ENCODE results near the gene FAM78A.
A peak's percentile ranks its signal among the peaks of the same experiment; 100 is the strongest.
"Not testable (repeated sequence)": the region's sequence is repeated elsewhere in the genome, so short reads cannot be mapped to it uniquely, and the experiment has no call there.

The FAM78A gene

DNA sequence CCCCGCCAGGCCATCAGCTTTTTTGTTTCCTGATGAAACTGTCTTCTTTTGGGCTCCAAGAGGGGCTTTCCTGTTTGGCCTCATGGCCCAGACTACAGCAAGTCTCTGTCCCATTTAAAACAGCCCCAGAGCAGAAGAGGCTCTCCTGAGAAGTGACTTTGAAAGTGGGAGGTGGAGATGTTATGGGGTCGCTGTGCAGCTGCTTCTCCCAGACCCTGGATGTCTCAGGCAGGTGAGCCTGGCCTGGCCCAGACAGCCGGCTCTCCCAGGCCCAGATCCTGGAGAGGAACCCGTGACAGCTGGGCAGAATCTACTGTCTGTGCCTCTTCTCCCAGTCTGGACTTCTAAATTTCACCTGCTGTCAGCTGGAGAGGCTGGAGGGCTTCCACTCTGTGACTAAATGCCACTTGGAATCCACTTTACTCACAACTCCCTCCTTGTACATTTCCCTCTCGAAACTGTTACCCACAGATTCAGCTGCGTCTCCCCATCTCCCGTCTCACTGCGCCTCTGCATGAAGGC is 20.6 kb downstream of the FAM78A start:
- H3K4me3 Mint-ChIP-seq = peak overlapping the region in 2 of 3 experiments; percentile 40 to 41
- H3K27me3 Mint-ChIP-seq (ENCODE audit: low read depth) = peaks cover 6% of the 10 kb centered on the region
- H3K36me3 Mint-ChIP-seq (ENCODE audit: low read depth) = no peaks in the 10 kb centered on the region
- H3K9me3 Mint-ChIP-seq = no peaks in the 10 kb centered on the region
- no peak for TF ChIP-seq CTCF (IDR thresholded peaks at IDR 0.05; ENCODE audit: unreplicated experiment in 3 of 3)
- H3K4me1 Mint-ChIP-seq = peaks cover 30% of the 10 kb centered on the region
- H3K27ac Mint-ChIP-seq = peak overlapping the region; percentile 55 to 80 (median 59)

DNA sequence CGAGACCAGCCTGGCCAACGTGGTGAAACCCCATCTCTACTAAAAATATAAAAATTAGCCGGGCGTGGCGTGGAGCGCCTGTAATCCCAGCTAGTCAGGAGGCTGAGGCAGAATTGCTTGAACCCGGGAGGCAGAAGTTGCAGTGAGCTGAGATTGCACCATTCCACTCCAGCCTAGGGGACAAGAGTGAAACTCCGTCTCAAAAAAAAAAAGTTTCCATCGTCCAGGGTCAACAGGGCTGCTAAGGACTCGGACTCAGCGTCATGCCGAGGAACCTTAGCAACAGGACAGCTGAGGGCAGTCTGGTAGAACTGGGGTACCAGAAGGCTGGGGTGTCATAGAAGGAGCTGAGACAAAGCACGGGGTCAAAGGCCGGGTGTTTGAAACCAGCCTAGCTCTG is 21.7 kb downstream of the FAM78A start:
- Mint-ChIP-seq H3K36me3 (ENCODE audit: low read depth) (no peaks in the 10 kb centered on the region), H3K4me3 (no peak overlapping the region), H3K9me3 (no peaks in the 10 kb centered on the region), H3K27ac (peak overlapping the region; percentile 55 to 79 (median 68)), H3K4me1 (peaks cover 30% of the 10 kb centered on the region), H3K27me3 (ENCODE audit: low read depth) (peaks cover 6% of the 10 kb centered on the region)
- TF ChIP-seq CTCF (IDR thresholded peaks at IDR 0.05; ENCODE audit: unreplicated experiment in 3 of 3) = no peak

- peaks cover 30% of the 10 kb centered on the region for H3K4me1 Mint-ChIP-seq
- peak overlapping the region in 1 of 3 experiments; percentile 39 for H3K4me3 Mint-ChIP-seq
- peak overlapping the region; percentile 55 to 79 (median 68) for H3K27ac Mint-ChIP-seq
- H3K27me3 Mint-ChIP-seq (ENCODE audit: low read depth) = peaks cover 6% of the 10 kb centered on the region
- no peaks in the 10 kb centered on the region for H3K9me3 Mint-ChIP-seq
- H3K36me3 Mint-ChIP-seq (ENCODE audit: low read depth) = no peaks in the 10 kb centered on the region
- TF ChIP-seq CTCF (IDR thresholded peaks at IDR 0.05; ENCODE audit: unreplicated experiment in 3 of 3) = no peak
These were observed 22.3 kb downstream of the FAM78A start for GRCh38 chr9:131253891-131254491.

DNA sequence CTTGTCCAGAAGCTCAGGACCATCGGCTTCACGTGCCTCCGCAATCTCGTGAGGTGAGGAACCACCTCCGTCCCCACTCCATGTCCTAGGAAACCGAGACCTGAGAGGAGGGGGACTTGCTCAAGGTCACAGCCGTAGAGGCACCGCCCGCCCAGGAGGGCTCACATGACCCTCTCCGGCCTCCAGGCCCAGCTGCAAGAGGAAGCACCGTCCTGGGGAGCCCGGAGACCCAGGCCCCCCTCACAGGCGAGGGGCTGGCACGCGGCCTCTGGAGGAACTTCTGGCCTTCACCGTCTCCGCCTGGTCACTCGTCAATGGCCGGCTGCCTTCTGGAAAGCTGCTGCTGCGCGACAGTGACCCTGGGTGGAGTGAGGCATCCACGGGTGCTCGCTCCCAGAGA is 24.2 kb downstream of the FAM78A start:
- Mint-ChIP-seq H3K4me3 (no peak overlapping the region), H3K27me3 (ENCODE audit: low read depth) (peaks cover 6% of the 10 kb centered on the region), H3K27ac (no peak overlapping the region), H3K36me3 (ENCODE audit: low read depth) (no peaks in the 10 kb centered on the region), H3K4me1 (peaks cover 19% of the 10 kb centered on the region), H3K9me3 (no peaks in the 10 kb centered on the region)
- no peak for TF ChIP-seq CTCF (IDR thresholded peaks at IDR 0.05; ENCODE audit: unreplicated experiment in 3 of 3)

DNA sequence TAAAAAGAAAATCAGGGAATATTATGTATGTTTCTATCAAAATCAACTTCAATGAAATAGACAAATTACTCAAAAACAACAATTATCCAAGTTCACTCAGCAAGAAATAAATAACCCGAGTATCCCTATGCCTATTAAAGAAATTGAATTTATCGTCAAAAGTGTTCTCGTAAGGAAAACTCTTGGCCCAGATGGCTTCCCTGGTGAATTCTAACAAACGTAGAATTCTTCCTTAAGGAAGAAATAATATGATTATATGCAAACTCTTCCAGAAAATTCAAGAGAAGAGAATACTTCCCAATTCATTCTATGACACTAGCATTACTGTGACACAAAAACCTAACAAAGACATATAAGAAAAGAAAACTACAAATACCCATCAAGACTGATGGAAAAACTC is 29.7 kb downstream of the FAM78A start:
- no peaks in the 10 kb centered on the region for H3K4me1 Mint-ChIP-seq
- no peak overlapping the region for H3K27ac Mint-ChIP-seq
- H3K27me3 Mint-ChIP-seq (ENCODE audit: low read depth) = no peaks in the 10 kb centered on the region
- H3K9me3 Mint-ChIP-seq = peaks cover 11% of the 10 kb centered on the region
- no peak for TF ChIP-seq CTCF (IDR thresholded peaks at IDR 0.05; ENCODE audit: unreplicated experiment in 3 of 3)
- H3K4me3 Mint-ChIP-seq = no peak overlapping the region
- H3K36me3 Mint-ChIP-seq (ENCODE audit: low read depth) = no peaks in the 10 kb centered on the region

DNA sequence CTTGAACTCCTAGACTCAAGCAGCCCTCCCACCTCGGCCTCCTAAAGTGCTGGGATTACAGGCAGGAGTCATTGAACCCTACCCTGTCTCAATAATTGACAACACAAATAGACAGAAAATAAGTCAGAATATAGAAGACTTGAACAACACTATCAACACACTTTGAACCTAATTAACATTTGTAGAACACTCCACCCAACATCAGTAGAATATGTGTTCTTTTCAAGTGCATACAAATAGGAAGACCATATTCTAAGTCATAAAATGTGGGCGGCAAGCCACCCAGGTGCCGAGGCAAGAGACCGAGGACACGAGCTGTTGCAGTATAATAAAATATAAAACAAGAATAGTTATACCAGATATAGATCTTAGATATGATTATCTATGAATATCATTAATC is 32.0 kb downstream of the FAM78A start:
- not testable (repeated sequence) for H3K4me3 Mint-ChIP-seq; H3K27ac Mint-ChIP-seq; H3K27me3 Mint-ChIP-seq (ENCODE audit: low read depth); H3K36me3 Mint-ChIP-seq (ENCODE audit: low read depth)
- Mint-ChIP-seq H3K9me3 (peaks cover 11% of the 10 kb centered on the region), H3K4me1 (peaks cover 12% of the 10 kb centered on the region)

All from nephron (organoid).